HG03039 (cell line): ENCODE results near the gene PTCH2.

Experiments
- ATAC-seq: cut with Tn5 transposase; IDR thresholded peaks from one replicate; pipeline ENCODE4 v1.9.1; 2021; ENCODE audit warnings: mild to moderate bottlenecking, moderate library complexity; ENCODE audit not compliant: unreplicated experiment

Gene PTCH2

DNA sequence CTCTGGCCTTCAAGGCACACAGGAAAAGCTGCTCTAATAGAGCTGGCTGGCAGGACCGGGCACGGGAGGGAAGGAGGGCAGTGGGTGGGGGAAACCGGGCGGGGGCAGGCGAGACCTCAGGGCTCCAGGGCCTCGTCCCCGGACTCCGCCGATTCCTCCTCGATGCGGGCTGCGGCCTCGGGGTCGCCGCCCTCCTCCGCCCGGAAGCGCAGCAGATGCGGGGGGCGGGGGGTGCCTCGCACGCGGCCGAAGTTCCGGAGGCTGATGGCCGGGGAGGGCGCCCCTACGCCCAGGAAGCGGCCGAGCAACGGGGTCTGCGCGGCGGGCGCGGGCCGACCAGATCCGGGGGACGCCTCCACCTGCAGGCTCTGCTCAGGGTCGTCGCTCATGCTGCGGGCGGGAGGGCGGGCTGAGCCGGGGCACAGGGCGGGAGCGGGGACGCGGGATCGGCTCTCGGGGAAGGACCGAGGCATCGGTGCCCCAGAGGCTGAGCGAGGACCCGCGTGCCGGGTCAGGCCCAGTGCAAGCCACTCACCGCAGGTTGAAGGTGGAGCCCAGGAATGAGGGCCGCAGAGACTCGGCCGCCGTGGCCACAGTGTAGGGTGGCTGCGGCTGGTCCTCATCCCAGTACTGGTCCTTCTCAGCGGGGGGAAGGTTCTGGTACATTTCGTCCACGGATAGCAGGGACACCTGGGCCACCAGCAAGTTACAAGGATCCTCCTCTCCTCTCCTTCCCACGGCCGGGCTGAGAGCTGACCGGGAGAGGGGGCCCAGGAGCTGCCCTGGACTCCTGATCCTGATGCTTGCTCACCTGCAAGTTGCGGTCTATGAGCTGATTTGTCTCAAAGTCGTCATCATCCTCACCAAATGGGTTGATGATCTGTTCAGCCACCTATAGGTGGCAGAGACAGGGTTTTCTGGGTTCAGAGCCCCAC, 58.7 kb downstream of the PTCH2 start:
- no peak for ATAC-seq

- no peak for ATAC-seq
These were observed 59.4 kb downstream of the PTCH2 start for GRCh38 chr1:44783697-44784093.

- no peak for ATAC-seq
These were observed 62.4 kb downstream of the PTCH2 start for GRCh38 chr1:44780583-44781121.

GRCh38 chr1:44778705-44779576, 64.1 kb downstream of the PTCH2 start:
- ATAC-seq, result no peak

DNA sequence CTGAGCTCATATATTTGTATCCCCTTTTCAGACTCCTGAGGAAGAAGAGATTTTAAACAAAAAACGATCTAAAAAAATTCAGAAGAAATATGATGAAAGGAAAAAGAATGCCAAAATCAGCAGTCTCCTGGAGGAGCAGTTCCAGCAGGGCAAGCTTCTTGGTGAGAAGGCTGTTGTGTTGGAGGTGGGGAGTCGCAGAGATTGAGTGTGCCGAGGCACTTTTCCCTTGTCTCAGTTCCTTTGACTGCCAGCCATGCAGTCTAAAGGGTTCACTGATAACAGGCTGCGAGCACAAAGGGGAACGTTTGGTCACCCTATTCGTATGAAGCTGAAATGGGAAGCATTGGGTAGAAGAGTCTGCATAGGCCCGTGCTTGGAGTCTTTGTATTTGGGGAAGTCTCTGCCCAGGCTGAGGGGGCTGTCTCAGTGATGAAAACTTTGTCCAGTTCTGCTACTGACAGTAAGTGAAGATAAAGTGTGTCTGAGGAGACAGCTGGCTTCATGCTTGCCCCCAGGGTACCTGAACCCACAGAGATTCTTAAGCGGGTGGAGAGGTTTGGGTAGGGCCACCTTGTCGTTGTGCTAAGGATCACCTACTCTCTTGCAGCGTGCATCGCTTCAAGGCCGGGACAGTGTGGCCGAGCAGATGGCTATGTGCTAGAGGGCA, 65.0 kb downstream of the PTCH2 start:
- no peak for ATAC-seq

DNA sequence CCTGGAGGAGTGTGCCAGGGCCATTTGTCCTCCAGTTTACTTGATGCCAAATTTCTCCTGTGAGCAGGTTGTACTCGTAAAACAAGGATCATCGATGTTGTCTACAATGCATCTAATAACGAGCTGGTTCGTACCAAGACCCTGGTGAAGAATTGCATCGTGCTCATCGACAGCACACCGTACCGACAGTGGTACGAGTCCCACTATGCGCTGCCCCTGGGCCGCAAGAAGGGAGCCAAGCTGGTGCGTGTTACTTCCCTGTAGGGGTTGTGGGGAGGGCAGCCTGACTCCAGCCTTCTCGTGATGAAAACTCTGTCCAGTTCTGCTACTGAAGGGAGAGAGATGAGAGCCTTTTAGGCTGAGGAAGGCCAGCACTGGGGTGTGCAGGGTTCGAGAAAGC, 65.5 kb downstream of the PTCH2 start:
- no peak for ATAC-seq

GRCh38 chr1:44776730-44777068, 66.4 kb downstream of the PTCH2 start:
- ATAC-seq, result no peak

DNA sequence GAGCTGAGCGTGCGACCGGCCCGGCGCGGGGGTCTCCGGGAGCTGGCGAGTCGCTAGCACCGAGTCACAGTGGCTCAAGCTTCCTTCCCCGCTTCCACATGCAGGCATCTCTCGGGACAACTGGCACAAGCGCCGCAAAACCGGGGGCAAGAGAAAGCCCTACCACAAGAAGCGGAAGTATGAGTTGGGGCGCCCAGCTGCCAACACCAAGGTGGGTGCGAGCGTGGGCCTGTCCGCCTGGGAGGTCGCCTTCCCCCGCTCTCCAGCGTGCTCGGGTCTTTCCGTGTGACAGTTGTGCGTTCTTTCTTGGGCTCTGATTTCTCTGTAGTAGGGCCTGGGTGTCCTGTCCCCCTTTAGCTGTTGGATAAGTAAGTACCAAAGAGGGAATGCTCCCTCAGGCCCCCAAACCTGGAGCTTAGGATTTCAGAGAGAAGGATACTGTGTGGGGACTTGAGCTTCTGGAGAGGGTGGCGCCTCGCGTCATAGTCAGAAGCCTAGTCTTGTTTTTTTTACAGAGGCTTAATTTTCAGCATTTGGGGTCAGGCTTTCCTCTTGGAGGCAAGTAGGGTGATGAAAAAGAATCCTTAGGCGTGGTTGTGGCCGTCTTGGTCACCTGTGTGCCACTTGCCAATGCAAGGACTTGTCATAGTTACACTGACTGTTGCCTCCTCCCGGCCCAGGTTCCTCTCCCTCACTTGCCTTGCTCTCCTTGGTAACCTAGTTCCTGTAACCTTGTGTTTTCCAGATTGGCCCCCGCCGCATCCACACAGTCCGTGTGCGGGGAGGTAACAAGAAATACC, 66.9 kb downstream of the PTCH2 start:
- ATAC-seq, result peak; percentile 11

DNA sequence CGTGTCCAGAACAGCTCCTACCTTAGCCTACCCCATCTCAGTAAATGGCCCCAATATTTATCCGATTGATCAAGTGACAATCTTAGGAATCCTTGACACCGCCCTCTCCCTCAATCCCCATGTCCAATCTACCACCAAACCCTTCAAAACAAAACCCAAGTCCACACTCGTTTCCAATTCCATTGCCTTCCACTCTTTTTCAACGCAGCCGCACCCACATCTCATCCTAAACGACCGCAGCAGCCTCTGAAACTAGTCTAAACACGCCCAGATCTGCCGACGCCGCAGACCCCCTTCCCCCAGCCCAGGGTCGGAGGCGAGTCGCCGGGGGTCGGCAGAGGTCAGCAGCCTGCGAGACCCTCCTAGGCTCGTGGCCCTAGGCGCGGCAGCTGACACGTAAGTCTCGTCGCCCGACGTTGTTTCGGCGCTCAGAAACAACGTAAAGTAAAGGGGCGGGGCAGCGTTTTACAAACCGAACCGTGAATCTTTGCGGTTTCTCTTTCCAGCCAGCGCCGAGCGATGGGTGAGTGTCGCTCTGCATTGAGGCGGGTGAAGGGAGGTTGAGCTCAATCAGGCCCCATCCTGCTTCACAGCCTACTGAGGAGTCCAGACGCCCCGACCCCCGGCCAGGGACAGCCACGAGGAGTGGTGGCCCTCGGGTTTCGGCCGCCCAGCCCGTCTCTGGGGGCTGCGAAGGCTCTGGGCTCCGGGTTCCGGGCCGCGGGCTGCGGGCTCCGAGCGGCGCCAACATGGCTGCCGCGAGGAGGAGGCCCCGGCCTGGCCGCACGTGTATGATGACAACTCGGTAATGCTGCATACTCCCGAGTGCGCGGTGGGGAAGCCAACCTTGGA, 67.7 kb downstream of the PTCH2 start, which contains the start of gene RPS8:
RPS8 (plus strand) TSS at position 463 of the 852 bp plus-strand sequence; CDS start at position 520, 57 bp downstream.
- ATAC-seq, result peak; percentile 76
